ENCODE data around the gene EPB41L5.
"Not testable (repeated sequence)": the region's sequence is repeated elsewhere in the genome, so short reads cannot be mapped to it uniquely, and the experiment has no call there.

EPB41L5 gene

GRCh38 chr2:120118471-120118870, 105.6 kb downstream of the EPB41L5 start:
- no peak overlapping the region for H3K27ac ChIP-seq (replicated peaks)
- DNase-seq (ENCODE audit: low read depth in 1 of 2, low spot score in 1 of 2), result no peak
- no peak overlapping the region for H3K4me3 ChIP-seq (replicated peaks; ENCODE audit: insufficient read depth, low read length)
- no peak for TF ChIP-seq SPI1 (IDR thresholded peaks at IDR 0.05; ENCODE audit: borderline replicate concordance, low read depth)
- no peak for TF ChIP-seq GABPA (IDR thresholded peaks at IDR 0.05; ENCODE audit: low read depth)
- TF ChIP-seq CTCF (IDR thresholded peaks at IDR 0.05; ENCODE audit: insufficient read depth, low read length), result no peak
- TF ChIP-seq POLR2AphosphoS5 (IDR thresholded peaks at IDR 0.05; ENCODE audit: low read depth), result no peak
- no peak for TF ChIP-seq REST (IDR thresholded peaks at IDR 0.05; ENCODE audit: insufficient replicate concordance, low read depth)
- H3K27me3 ChIP-seq (ENCODE audit: insufficient read depth, poor library complexity, severe bottlenecking), result no peaks in the 10 kb centered on the region

DNA sequence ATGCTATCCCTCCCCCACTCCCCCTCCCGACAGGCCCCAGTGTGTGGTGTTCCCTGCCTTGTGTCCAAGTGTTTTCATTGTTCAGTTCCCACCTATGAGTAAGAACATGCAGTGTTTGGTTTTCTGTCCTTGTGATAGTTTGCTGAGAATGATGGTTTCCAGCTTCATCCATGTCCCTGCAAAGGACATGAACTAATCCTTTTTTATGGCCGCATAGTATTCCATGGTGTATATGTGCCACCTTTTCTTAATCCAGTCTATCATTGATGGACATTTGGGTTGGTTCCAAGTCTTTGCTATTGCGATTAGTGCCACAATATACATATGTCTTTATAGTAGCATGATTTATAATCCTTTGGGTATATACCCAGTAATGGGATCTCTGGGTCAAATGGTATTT, 108.5 kb downstream of the EPB41L5 start:
- H3K27me3 ChIP-seq (ENCODE audit: insufficient read depth, poor library complexity, severe bottlenecking); H3K4me3 ChIP-seq (replicated peaks; ENCODE audit: insufficient read depth, low read length); H3K27ac ChIP-seq (replicated peaks); DNase-seq (ENCODE audit: low read depth in 1 of 2, low spot score in 1 of 2): not testable (repeated sequence)

DNA sequence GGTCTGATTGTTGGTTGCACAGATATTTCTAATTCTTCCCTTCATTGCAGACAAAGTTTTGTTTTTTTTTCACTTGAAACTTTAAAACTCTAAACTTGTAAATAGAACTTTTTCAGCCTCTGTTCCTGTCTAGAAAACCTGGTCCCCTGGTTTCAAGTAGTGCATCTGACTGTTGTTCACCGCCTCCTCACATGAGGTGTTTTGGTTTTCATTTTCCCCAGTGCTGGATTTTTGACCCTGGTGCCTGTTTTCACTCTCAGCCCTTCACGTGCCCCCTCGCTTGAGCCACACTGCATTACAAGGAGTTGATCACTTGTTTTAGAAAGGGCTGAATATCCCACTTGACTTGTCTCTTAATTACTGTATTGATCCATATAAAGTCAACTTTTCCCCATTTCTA, 110.2 kb downstream of the EPB41L5 start:
- Histone ChIP-seq H3K27ac (replicated peaks) (no peak overlapping the region), H3K4me3 (replicated peaks; ENCODE audit: insufficient read depth, low read length) (no peak overlapping the region), H3K27me3 (ENCODE audit: insufficient read depth, poor library complexity, severe bottlenecking) (no peaks in the 10 kb centered on the region)
- TF ChIP-seq GABPA (IDR thresholded peaks at IDR 0.05; ENCODE audit: low read depth), result no peak
- no peak for TF ChIP-seq REST (IDR thresholded peaks at IDR 0.05; ENCODE audit: insufficient replicate concordance, low read depth)
- no peak for TF ChIP-seq SPI1 (IDR thresholded peaks at IDR 0.05; ENCODE audit: borderline replicate concordance, low read depth)
- no peak for TF ChIP-seq POLR2AphosphoS5 (IDR thresholded peaks at IDR 0.05; ENCODE audit: low read depth)
- no peak for TF ChIP-seq CTCF (IDR thresholded peaks at IDR 0.05; ENCODE audit: insufficient read depth, low read length)
- no peak for DNase-seq (ENCODE audit: low read depth in 1 of 2, low spot score in 1 of 2)

GRCh38 chr2:120125195-120125594, 112.3 kb downstream of the EPB41L5 start:
- no peak overlapping the region for H3K27ac ChIP-seq (replicated peaks)
- no peak for TF ChIP-seq REST (IDR thresholded peaks at IDR 0.05; ENCODE audit: insufficient replicate concordance, low read depth)
- no peak for TF ChIP-seq CTCF (IDR thresholded peaks at IDR 0.05; ENCODE audit: insufficient read depth, low read length)
- TF ChIP-seq SPI1 (IDR thresholded peaks at IDR 0.05; ENCODE audit: borderline replicate concordance, low read depth), result no peak
- no peak for TF ChIP-seq GABPA (IDR thresholded peaks at IDR 0.05; ENCODE audit: low read depth)
- TF ChIP-seq POLR2AphosphoS5 (IDR thresholded peaks at IDR 0.05; ENCODE audit: low read depth), result no peak

More at GRCh38 chr2:120125195-120125594, 112.3 kb downstream of the EPB41L5 start:
- no peak for DNase-seq (ENCODE audit: low read depth in 1 of 2, low spot score in 1 of 2)
- Histone ChIP-seq H3K27me3 (ENCODE audit: insufficient read depth, poor library complexity, severe bottlenecking) (no peaks in the 10 kb centered on the region), H3K4me3 (replicated peaks; ENCODE audit: insufficient read depth, low read length) (no peak overlapping the region)
